Breast epithelium (tissue), 3 donors: ENCODE measurements around the gene BACH2.

Source experiments
- POLR2A ChIP-seq: fragments of 450-650 bp; IDR thresholded peaks from one replicate; pipeline ENCODE4 v1.6.1; 2016; ENCODE audit warnings: antibody characterized with exemption, mild to moderate bottlenecking, moderate library complexity
- TF ChIP-seq, protein P1 (sequence below), 3 donors: fragments of 450-650 bp; IDR thresholded peaks; one replicate each; pipeline ENCODE4 v1.5.1; 2016 to 2017; ENCODE audit warnings: antibody characterized with exemption in 3 of 3, mild to moderate bottlenecking in 3 of 3, moderate library complexity in 3 of 3

DNA sequence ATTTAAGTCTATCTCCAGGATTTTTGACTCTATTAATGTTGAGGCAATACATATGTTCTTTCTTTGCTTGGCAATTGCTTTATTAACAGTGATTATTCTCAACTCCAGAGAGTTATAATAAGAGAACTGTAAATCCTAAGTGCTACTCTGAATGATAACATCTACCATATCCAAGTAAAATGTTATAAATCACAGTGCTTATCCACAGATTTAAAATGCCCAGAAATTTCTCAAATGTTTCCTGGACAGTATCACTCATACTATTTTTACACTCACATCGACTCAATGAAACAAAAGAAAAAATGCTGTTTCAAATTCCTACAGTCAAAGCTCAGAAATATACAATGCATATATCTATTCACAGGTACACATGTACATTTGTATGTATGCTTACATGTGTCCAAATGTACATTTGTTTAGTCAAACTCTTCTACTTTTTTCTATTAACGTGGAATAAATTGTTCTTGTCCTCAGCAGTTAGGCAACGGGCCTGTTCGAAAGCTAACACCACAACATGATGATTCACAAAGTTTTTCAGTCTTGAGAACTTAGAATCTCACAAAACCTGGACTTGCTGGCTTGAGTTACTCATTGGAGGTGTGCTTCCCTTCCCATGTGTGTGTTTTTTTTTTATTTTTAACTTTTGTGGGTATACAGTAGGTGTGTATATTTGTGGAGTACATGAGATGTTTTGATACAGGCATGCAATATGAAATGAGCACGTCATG is 209.4 kb downstream of the BACH2 start:
- TF ChIP-seq, protein P1, sequence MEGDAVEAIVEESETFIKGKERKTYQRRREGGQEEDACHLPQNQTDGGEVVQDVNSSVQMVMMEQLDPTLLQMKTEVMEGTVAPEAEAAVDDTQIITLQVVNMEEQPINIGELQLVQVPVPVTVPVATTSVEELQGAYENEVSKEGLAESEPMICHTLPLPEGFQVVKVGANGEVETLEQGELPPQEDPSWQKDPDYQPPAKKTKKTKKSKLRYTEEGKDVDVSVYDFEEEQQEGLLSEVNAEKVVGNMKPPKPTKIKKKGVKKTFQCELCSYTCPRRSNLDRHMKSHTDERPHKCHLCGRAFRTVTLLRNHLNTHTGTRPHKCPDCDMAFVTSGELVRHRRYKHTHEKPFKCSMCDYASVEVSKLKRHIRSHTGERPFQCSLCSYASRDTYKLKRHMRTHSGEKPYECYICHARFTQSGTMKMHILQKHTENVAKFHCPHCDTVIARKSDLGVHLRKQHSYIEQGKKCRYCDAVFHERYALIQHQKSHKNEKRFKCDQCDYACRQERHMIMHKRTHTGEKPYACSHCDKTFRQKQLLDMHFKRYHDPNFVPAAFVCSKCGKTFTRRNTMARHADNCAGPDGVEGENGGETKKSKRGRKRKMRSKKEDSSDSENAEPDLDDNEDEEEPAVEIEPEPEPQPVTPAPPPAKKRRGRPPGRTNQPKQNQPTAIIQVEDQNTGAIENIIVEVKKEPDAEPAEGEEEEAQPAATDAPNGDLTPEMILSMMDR (IDR thresholded peaks at IDR 0.05) = no peak
- TF ChIP-seq POLR2A = no peak
